HG03060 (cell line): ENCODE data around the gene SIRT3.
"Not testable (repeated sequence)": the region's sequence is repeated elsewhere in the genome, so short reads cannot be mapped to it uniquely, and the experiment has no call there.

Experiments used
- ATAC-seq: cut with Tn5 transposase; IDR thresholded peaks from one replicate; pipeline ENCODE4 v1.9.1; 2021; ENCODE audit warnings: low read depth, moderate number of reproducible peaks; ENCODE audit not compliant: unreplicated experiment

The SIRT3 gene

GRCh38 chr11:189200-189783 is 46.9 kb downstream of the SIRT3 start:
- not testable (repeated sequence) for ATAC-seq

GRCh38 chr11:180242-180641 is 55.9 kb downstream of the SIRT3 start:
- not testable (repeated sequence) for ATAC-seq
